RWPE2 (cell line): ENCODE data around the gene FZR1.

Source experiments
- ATAC-seq: fragments of 200-7000 bp; cut with Tn5 transposase; 3 replicates; pipeline ENCODE4 v1.9.1; 2021; ENCODE audit warnings: low read depth
- DNase-seq: peaks from one replicate; pipeline ENCODE4 v3.0.0-alpha.2; 2020; ENCODE audit warnings: low spot score
- H3K27ac ChIP-seq: fragments of 450-650 bp; 2 replicates; pipeline ENCODE4 v1.5.1; 2017; ENCODE audit warnings: mild to moderate bottlenecking; ENCODE audit not compliant: poor library complexity, severe bottlenecking
- H3K27me3 ChIP-seq: fragments of 250-450 bp; sonication (Bioruptor Pico); 2 replicates; pipeline ENCODE4 v1.5.1; 2021; ENCODE audit warnings: mild to moderate bottlenecking, moderate library complexity; ENCODE audit not compliant: insufficient read depth, poor library complexity, severe bottlenecking
- H3K36me3 ChIP-seq: fragments of 250-450 bp; sonication (Bioruptor Pico); 2 replicates; pipeline ENCODE4 v1.5.1; 2020; ENCODE audit warnings: low read depth, mild to moderate bottlenecking, moderate library complexity
- H3K4me1 ChIP-seq: fragments of 250-450 bp; sonication (Bioruptor Pico); 2 replicates; pipeline ENCODE4 v1.5.1; 2021; ENCODE audit warnings: mild to moderate bottlenecking, moderate library complexity; ENCODE audit not compliant: insufficient read depth, poor library complexity, severe bottlenecking
- H3K4me3 ChIP-seq: fragments of 250-450 bp; sonication (Bioruptor Pico); 2 replicates; pipeline ENCODE4 v1.5.1; 2021; ENCODE audit warnings: mild to moderate bottlenecking, moderate library complexity; ENCODE audit not compliant: severe bottlenecking
- H3K9me3 ChIP-seq: fragments of 250-450 bp; sonication (Bioruptor Pico); 2 replicates; pipeline ENCODE4 v1.5.1; 2021; ENCODE audit warnings: mild to moderate bottlenecking, moderate library complexity; ENCODE audit not compliant: severe bottlenecking
- CTCF ChIP-seq: fragments of 450-650 bp; IDR thresholded peaks from one replicate; pipeline ENCODE4 v1.5.1; 2017; ENCODE audit warnings: mild to moderate bottlenecking, moderate library complexity; ENCODE audit not compliant: poor library complexity, severe bottlenecking

The FZR1 gene

DNA sequence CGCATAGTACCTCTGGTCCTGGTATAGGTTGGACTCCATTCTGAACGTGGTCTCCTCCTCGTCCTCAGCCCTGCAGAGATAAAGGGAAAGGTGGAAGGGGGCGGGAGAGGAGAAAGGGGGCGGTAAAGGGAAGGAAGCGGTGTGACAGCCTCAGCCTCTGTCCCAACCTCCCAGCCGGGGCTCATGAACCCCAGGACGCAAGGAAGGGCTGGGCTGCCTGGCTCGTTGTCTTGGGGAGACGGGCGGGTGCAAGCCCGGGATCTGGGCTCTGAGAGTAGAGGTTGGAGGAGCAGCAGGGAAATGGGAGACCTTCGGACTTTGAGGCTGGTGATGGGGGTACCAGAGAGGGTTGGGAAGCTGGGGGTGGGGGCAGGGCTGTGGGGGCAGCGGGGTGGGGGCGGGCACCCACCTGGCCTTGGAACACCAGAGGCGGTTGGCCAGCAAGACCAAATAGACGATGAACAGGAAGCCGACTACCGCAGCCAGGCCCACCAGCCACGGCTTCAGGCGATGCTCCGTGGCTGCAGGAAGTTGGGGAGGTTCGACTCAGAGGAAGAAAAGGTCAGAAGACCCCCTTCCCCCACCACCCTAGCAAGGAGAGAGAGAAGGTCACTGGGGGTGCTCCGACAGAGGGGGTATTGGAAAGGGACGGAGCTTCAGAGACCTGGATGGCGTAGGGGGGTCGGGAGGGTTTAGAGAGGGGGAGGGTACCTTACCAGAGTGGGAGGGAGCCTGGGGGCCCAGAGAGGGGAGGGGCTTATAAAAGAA lies 27.5 kb upstream of the FZR1 start:
- H3K27ac ChIP-seq = no peak overlapping the region
- no peaks in the 10 kb centered on the region for H3K9me3 ChIP-seq
- no peaks in the 10 kb centered on the region for H3K36me3 ChIP-seq
- no peak overlapping the region for H3K4me3 ChIP-seq
- no peak for DNase-seq
- TF ChIP-seq CTCF = no peak
- peaks cover 13% of the 10 kb centered on the region for H3K27me3 ChIP-seq
- no peak for ATAC-seq
- H3K4me1 ChIP-seq = no peaks in the 10 kb centered on the region

GRCh38 chr19:3479177-3479833 lies 26.8 kb upstream of the FZR1 start:
- DNase-seq = no peak
- H3K36me3 ChIP-seq = no peaks in the 10 kb centered on the region
- no peaks in the 10 kb centered on the region for H3K4me1 ChIP-seq
- TF ChIP-seq CTCF = no peak
- H3K4me3 ChIP-seq = no peak overlapping the region
- no peaks in the 10 kb centered on the region for H3K9me3 ChIP-seq
- H3K27me3 ChIP-seq = peaks cover 17% of the 10 kb centered on the region
- H3K27ac ChIP-seq = no peak overlapping the region
- ATAC-seq = peak; percentile 21; the same call in 1 of the 3 replicates

DNA sequence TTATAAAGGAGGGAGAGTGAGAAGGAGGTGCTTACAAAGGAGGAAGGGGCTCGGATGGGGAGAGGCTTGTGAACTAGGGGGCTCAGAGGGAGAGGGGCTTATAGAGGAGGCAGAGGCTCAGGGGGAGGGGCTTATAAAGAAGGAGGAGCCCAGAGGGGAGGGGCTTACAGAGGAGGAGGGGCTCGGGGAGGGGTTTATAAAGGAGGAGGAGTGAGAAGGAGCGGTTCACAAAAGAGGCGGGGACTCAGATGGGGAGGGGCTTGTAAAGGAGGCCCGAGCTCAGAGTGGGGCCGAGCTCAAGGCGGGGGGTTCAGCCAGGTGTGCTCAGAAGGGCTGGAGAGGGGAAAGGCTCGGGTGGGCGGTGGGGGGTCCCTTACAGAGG lies 26.3 kb upstream of the FZR1 start:
- peaks cover 17% of the 10 kb centered on the region for H3K27me3 ChIP-seq
- no peaks in the 10 kb centered on the region for H3K36me3 ChIP-seq
- H3K4me1 ChIP-seq = no peaks in the 10 kb centered on the region
- no peaks in the 10 kb centered on the region for H3K9me3 ChIP-seq
- H3K4me3 ChIP-seq = no peak overlapping the region
- TF ChIP-seq CTCF = no peak
- ATAC-seq = peak; percentile 60; the same call in 2 of the 3 replicates
- no peak for DNase-seq
- H3K27ac ChIP-seq = no peak overlapping the region

DNA sequence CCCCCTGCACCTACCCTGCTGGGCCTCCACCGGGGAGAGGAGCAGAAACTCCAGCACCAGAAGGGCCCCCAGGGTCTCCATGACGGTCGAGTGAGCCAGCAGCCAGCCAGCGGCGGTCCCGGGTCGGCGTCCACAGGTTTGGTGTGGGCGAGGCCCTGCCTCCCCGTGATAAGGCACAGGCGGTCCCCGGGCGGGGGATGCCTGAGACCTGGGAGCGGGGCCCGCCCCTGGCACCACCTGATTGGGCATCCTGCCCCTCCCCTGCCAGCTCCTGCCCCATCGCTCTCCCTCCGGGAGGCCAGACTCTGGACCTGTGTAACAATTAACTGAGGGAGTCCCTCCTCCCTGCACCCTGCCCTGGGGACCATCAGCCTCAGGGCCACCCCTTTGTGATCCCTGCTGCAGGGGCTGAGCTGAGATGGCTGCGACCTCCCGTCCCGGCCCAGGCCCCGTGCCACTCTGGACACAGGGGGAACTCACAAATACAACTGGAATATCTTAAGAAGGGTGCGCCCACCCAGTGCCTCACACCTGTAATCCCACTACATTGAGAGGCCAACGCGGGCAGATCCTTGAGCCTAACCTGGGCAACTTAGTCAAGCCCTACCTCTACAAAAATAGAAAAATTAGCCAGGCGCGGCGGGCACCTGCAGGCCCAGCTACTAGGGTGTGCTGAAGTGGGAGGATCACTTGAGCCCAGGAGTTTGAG lies 25.6 kb upstream of the FZR1 start, which contains the start of gene SMIM24:
Gene SMIM24 (minus strand): TSS at position 143 of the 709 bp plus-strand sequence. CDS start 62 bp downstream, at position 81.
- H3K27me3 ChIP-seq = peaks cover 17% of the 10 kb centered on the region
- TF ChIP-seq CTCF = no peak
- no peak within 1 kb of the TSS for H3K27ac ChIP-seq
- no peaks in the 10 kb centered on the region for H3K9me3 ChIP-seq
- H3K4me1 ChIP-seq = no peaks in the 10 kb centered on the region
- no peak within 1 kb of the TSS for H3K4me3 ChIP-seq
- ATAC-seq (no peak), DNase-seq (no peak)
- no peaks in the 10 kb centered on the region for H3K36me3 ChIP-seq
